Hypothalamus (tissue), 51 donors: ENCODE measurements around the gene FPR3.
A peak's percentile ranks its signal among the peaks of the same experiment; 100 is the strongest.
"Not testable (repeated sequence)": the region's sequence is repeated elsewhere in the genome, so short reads cannot be mapped to it uniquely, and the experiment has no call there.

Experiments
- DNase-seq, 51 donors: peaks; one replicate each; lab custom pipeline; 2025; lab: John Stamatoyannopoulos, UW

Gene FPR3

GRCh38 chr19:51804789-51805188 lies 9.8 kb downstream of the FPR3 start:
- not testable (repeated sequence) for DNase-seq

- DNase-seq: not testable (repeated sequence)
Measured at GRCh38 chr19:51805396-51805795, 10.4 kb downstream of the FPR3 start.

- DNase-seq: not testable (repeated sequence)
Measured at GRCh38 chr19:51806571-51806970, 11.6 kb downstream of the FPR3 start.

GRCh38 chr19:51807111-51807701 lies 12.2 kb downstream of the FPR3 start:
- peak in 1 of 51 donors; percentile 17 for DNase-seq

GRCh38 chr19:51807925-51808324 lies 13.0 kb downstream of the FPR3 start:
- DNase-seq: no peak

GRCh38 chr19:51808333-51808986 lies 13.5 kb downstream of the FPR3 start:
- no peak for DNase-seq

GRCh38 chr19:51809787-51810186 lies 14.8 kb downstream of the FPR3 start:
- DNase-seq: no peak

GRCh38 chr19:51810223-51810622 lies 15.3 kb downstream of the FPR3 start:
- no peak for DNase-seq

- DNase-seq: peak in 26 of 51 donors; percentile 2 to 36 (median 10)
Measured at GRCh38 chr19:51811344-51811743, 16.4 kb downstream of the FPR3 start.

GRCh38 chr19:51815043-51815442 lies 20.1 kb downstream of the FPR3 start:
- no peak for DNase-seq

- DNase-seq: no peak
Measured at GRCh38 chr19:51816711-51817110, 21.8 kb downstream of the FPR3 start.

- no peak for DNase-seq
Measured at GRCh38 chr19:51820011-51820410, 25.1 kb downstream of the FPR3 start.

GRCh38 chr19:51820831-51821446 lies 26.0 kb downstream of the FPR3 start:
- no peak for DNase-seq

- DNase-seq: no peak
Measured at GRCh38 chr19:51821456-51821855, 26.5 kb downstream of the FPR3 start.

- no peak for DNase-seq
Measured at GRCh38 chr19:51821921-51822320, 27.0 kb downstream of the FPR3 start.

GRCh38 chr19:51822325-51822724 lies 27.4 kb downstream of the FPR3 start:
- no peak for DNase-seq

GRCh38 chr19:51822946-51823345 lies 28.0 kb downstream of the FPR3 start:
- no peak for DNase-seq

- DNase-seq: peak in 3 of 51 donors; percentile 1 to 12 (median 5)
Measured at GRCh38 chr19:51824281-51825005, 29.5 kb downstream of the FPR3 start.

GRCh38 chr19:51830274-51830673 lies 35.3 kb downstream of the FPR3 start:
- peak in 1 of 51 donors; percentile 1 for DNase-seq

- DNase-seq: no peak
Measured at GRCh38 chr19:51837145-51837544, 42.2 kb downstream of the FPR3 start.

- DNase-seq: no peak
Measured at GRCh38 chr19:51861870-51862622, 67.1 kb downstream of the FPR3 start.
